Prostate gland (tissue), 2 donors: ENCODE results near the gene NOP10.

ENCODE experiments used
- POLR2AphosphoS5 ChIP-seq: sonication (generic); formaldehyde crosslinking; IDR thresholded peaks from one replicate; pipeline ENCODE4 v1.6.1; 2017; ENCODE audit warnings: antibody characterized with exemption
- TF ChIP-seq, protein P1 (sequence below), 4 experiments: fragments of 200-600 bp in 2 of 4; fragments of 450-650 bp in 2 of 4; sonication (generic) in 2 of 4; IDR thresholded peaks; 1 replicate in 3 of 4; 2 replicates in 1 of 4; pipeline ENCODE4 v1.5.1; 2016 to 2019; ENCODE audit warnings: antibody characterized with exemption in 4 of 4, mild to moderate bottlenecking in 2 of 4, moderate library complexity in 2 of 4

DNA sequence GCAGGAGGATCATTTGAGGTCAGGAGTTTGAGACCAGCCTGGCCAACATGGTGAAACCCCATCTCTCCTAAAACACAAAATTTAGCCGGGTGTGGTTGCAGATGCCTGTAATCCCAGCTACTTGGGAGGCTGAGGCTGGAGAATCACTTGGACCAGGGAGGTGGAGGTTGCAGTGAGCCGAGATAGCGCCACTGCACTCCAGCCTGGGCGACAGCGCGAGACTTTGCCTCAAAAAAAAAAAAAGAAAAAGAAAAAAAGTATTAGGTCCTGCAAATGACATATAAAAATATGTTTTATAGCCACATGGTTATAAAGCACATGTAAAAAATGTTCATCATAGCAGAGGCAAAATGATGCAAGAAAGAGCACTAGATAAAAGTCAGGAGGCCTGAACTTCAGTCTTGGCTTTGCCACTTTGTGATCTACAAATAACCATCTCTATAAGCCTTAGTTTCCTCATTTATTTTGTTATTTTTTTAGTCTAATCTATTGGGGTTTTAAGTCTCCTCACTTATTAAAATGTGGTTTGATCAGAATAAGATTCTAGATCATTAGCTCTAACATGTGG, 10.3 kb downstream of the NOP10 start:
- TF ChIP-seq, protein P1, sequence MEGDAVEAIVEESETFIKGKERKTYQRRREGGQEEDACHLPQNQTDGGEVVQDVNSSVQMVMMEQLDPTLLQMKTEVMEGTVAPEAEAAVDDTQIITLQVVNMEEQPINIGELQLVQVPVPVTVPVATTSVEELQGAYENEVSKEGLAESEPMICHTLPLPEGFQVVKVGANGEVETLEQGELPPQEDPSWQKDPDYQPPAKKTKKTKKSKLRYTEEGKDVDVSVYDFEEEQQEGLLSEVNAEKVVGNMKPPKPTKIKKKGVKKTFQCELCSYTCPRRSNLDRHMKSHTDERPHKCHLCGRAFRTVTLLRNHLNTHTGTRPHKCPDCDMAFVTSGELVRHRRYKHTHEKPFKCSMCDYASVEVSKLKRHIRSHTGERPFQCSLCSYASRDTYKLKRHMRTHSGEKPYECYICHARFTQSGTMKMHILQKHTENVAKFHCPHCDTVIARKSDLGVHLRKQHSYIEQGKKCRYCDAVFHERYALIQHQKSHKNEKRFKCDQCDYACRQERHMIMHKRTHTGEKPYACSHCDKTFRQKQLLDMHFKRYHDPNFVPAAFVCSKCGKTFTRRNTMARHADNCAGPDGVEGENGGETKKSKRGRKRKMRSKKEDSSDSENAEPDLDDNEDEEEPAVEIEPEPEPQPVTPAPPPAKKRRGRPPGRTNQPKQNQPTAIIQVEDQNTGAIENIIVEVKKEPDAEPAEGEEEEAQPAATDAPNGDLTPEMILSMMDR (IDR thresholded peaks at IDR 0.05): no peak
- TF ChIP-seq POLR2AphosphoS5: no peak
